HG02970 (cell line): ENCODE measurements around the gene HDGFL1.

ENCODE experiments used
- ATAC-seq: cut with Tn5 transposase; IDR thresholded peaks from one replicate; pipeline ENCODE4 v1.9.1; 2021; ENCODE audit warnings: mild to moderate bottlenecking, moderate library complexity, moderate number of reproducible peaks; ENCODE audit not compliant: unreplicated experiment, low FRiP score

HDGFL1 gene

GRCh38 chr6:22569281-22570184, at the start of gene HDGFL1:
TSS of gene HDGFL1 (plus strand) at chr6:22569566. CDS start at chr6:22569576, 10 bp downstream.
- ATAC-seq = no peak

GRCh38 chr6:22521035-22521434, 48.3 kb upstream of the HDGFL1 start:
- ATAC-seq = no peak

GRCh38 chr6:22526736-22527135, 42.6 kb upstream of the HDGFL1 start:
- no peak for ATAC-seq

GRCh38 chr6:22529866-22530265, 39.5 kb upstream of the HDGFL1 start:
- no peak for ATAC-seq

- ATAC-seq = no peak
Observed at GRCh38 chr6:22530506-22530905, 38.9 kb upstream of the HDGFL1 start.

GRCh38 chr6:22536122-22536521, 33.2 kb upstream of the HDGFL1 start:
- ATAC-seq = no peak

GRCh38 chr6:22544476-22544875, 24.9 kb upstream of the HDGFL1 start:
- no peak for ATAC-seq

- no peak for ATAC-seq
Observed at GRCh38 chr6:22545051-22545450, 24.3 kb upstream of the HDGFL1 start.

- no peak for ATAC-seq
Observed at GRCh38 chr6:22546236-22546635, 23.1 kb upstream of the HDGFL1 start.

GRCh38 chr6:22550971-22551670, 18.2 kb upstream of the HDGFL1 start:
- no peak for ATAC-seq

GRCh38 chr6:22556266-22556665, 13.1 kb upstream of the HDGFL1 start:
- ATAC-seq = no peak

- ATAC-seq = no peak
Observed at GRCh38 chr6:22557007-22557406, 12.4 kb upstream of the HDGFL1 start.

- no peak for ATAC-seq
Observed at GRCh38 chr6:22558288-22558882, 11.0 kb upstream of the HDGFL1 start.

GRCh38 chr6:22568854-22569253, 512 bp upstream of the HDGFL1 start:
- no peak for ATAC-seq

- ATAC-seq = no peak
Observed at GRCh38 chr6:22570185-22570551, 802 bp downstream of the HDGFL1 start.

GRCh38 chr6:22575190-22575589, 5.8 kb downstream of the HDGFL1 start:
- no peak for ATAC-seq

GRCh38 chr6:22579439-22579838, 10.1 kb downstream of the HDGFL1 start:
- ATAC-seq = no peak

- no peak for ATAC-seq
Observed at GRCh38 chr6:22580337-22580736, 11.0 kb downstream of the HDGFL1 start.

- ATAC-seq = no peak
Observed at GRCh38 chr6:22582417-22583205, 13.2 kb downstream of the HDGFL1 start.

- ATAC-seq = no peak
Observed at GRCh38 chr6:22583230-22583629, 13.9 kb downstream of the HDGFL1 start.

GRCh38 chr6:22583927-22584326, 14.6 kb downstream of the HDGFL1 start:
- no peak for ATAC-seq
